Medulla oblongata (tissue), 1 donor: Measurements from ENCODE around the gene NPC1L1.
A peak's percentile ranks its signal among the peaks of the same experiment; 100 is the strongest.
"Not testable (repeated sequence)": the region's sequence is repeated elsewhere in the genome, so short reads cannot be mapped to it uniquely, and the experiment has no call there.

Source experiments
- DNase-seq: peaks from one replicate; pipeline ENCODE4 v3.0.0-alpha.2; 2015; ENCODE audit errors: extremely low spot score

Gene NPC1L1

GRCh38 chr7:44565795-44566559 is 24.8 kb upstream of the NPC1L1 start:
- DNase-seq, result no peak

DNA sequence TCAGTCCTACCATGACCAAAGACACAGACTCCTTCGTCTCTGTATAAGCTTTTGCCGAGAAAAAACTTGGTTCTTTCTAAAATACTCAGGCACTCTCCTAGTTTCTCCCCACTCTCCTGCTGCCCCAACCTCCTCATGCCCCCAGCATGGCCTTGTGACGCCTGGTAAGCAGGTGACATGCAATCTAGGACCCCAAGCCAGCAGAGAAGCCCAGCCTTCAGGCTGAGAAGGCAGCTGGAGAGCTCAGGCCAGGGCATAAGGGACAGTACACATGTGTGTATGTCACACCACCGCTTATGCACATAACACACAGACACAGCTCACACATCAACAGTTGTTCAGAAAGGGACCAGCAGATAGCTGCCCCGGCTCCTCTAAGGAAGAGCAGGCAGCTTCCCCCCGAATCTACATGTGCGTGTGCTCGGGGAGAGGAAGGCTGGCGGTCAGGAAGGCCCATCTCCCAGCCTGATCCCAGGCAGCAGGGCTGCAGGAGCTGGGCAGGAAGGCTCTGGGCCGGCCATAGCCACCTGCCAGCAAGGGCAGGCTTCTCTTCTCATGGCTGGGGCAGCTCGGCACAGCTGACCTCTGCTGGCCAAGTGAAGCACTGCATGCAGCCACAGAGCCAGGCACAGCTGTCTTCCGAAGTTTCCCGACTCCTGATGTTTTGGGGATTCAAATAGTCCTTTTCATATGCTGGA is 24.1 kb upstream of the NPC1L1 start:
- DNase-seq, result peak; percentile 75

GRCh38 chr7:44564606-44565005 is 23.5 kb upstream of the NPC1L1 start:
- no peak for DNase-seq

- DNase-seq, result no peak
These were observed 22.1 kb upstream of the NPC1L1 start for GRCh38 chr7:44563171-44563679.

GRCh38 chr7:44562622-44562962 is 21.5 kb upstream of the NPC1L1 start:
- DNase-seq, result not testable (repeated sequence)

- DNase-seq, result no peak
These were observed 21.0 kb upstream of the NPC1L1 start for GRCh38 chr7:44561962-44562621.

- no peak for DNase-seq
These were observed 20.4 kb upstream of the NPC1L1 start for GRCh38 chr7:44561481-44561880.

DNA sequence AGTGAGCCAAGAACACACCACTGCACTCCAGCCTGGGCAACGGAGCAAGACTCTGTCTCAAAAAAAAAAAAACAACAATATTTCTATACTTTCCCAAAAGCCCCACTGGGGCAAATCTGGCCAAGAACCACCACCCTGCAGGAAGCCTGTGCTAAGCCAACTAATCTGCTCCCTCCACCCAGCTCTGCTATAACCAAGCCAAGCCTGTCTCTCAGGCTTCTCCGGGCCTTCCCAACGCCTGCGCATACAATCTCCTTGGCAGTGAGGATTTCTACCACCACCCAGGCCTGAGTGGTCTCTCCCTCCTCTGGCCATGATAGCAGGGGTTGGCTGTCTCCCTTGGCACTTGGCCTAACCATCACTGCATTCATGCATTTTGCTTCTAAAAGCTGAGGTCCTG is 18.4 kb upstream of the NPC1L1 start:
- DNase-seq, result no peak

DNA sequence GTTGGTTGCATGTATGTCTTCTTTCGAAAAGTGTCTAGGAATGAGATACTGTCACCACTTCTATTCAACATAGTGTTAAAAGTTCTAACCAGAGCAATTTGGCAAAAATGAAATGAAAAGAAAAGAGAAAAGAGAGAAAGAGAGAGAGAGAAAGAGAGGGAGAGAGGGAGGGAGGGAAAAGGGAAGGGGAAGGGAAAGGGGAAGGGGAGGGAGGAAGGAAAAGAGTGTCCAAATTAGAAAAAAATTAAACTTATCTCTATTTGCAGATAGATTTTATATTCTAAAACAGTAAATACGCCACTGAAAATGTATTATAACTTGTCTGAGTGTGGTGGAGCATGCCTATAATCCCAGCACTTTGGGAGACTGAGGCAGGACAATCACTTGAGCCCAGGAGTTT is 16.4 kb upstream of the NPC1L1 start:
- no peak for DNase-seq

GRCh38 chr7:44555350-44555749 is 14.2 kb upstream of the NPC1L1 start:
- DNase-seq, result no peak

DNA sequence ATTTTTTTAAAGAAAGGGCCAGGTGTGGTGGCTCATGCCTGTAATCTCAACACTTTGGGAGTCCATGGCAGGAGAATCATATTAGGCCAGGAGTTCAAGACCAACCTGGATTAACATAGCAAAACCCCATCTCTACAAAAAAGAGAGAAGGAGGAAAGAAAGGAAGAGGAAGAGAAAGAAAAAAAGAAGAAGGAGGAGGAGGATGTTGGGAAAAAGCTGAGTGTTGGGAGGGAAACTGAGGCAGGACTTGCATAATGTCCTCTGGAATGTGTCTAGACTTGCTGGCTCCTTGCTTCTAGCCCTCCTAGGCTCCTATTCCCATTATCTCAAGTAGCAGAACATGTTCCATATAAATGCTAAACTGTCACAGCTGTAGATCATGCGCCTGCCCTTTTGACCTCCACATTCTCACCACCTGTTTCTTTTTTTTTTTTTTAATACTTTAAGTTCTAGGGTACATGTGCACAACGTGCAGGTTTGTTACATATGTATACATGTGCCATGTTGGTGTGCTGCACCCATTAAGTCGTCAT is 11.4 kb upstream of the NPC1L1 start:
- not testable (repeated sequence) for DNase-seq

GRCh38 chr7:44549457-44549856 is 8.3 kb upstream of the NPC1L1 start:
- no peak for DNase-seq

DNA sequence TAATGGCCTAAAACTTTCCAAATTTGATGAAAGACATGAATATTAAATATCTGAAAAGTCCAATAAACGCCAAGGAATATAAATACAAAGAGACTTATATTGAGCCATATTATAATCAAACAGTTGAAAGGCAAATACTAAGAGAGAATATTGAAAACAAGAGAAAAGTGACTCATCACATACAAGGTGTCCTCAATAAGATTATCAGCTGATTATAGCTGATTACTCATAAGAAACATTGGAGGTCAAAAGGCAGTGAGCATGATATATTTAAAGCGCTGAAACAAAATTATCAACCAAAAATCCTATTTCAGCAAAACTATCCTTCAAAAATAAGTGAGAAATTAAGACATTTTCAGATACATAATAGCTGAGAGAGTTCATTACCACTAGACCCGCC is 7.8 kb upstream of the NPC1L1 start:
- no peak for DNase-seq

DNA sequence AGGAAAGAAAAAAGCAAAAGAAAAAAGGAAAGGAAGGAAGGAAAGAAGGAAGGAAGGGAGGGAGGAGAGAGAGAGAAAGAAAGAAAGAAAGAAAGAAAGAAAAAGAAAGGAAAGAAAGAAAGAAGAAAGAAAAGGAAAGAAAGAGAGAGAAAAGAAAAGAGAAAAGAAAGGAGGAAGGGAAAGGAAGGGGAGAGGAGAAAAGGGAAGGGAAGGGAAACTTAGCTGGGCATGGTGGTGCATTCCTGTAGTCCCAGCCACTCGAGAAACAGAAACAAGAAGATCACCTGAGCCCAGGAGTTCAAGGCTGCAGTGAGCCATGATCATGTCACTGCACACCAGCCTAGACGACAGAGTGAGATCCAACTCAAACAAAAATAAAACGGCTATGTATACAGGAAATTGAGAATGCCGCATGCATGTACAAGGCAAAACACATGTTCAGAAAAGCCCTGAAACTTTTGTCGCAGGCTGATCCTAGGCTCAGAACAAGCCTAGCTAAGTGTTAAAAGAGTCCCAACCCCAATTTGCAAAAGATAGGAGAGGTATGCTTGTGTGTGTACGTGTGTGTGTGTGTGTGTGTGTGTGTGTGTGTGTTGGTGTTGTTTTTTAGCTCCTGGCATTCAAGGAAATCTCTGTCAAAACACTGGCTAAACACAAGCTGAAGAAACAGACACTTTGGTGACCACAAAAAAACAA is 6.6 kb upstream of the NPC1L1 start:
- no peak for DNase-seq

- no peak for DNase-seq
These were observed 913 bp upstream of the NPC1L1 start for GRCh38 chr7:44541876-44542610.

- DNase-seq, result no peak
These were observed 520 bp downstream of the NPC1L1 start for GRCh38 chr7:44540592-44541027.

DNA sequence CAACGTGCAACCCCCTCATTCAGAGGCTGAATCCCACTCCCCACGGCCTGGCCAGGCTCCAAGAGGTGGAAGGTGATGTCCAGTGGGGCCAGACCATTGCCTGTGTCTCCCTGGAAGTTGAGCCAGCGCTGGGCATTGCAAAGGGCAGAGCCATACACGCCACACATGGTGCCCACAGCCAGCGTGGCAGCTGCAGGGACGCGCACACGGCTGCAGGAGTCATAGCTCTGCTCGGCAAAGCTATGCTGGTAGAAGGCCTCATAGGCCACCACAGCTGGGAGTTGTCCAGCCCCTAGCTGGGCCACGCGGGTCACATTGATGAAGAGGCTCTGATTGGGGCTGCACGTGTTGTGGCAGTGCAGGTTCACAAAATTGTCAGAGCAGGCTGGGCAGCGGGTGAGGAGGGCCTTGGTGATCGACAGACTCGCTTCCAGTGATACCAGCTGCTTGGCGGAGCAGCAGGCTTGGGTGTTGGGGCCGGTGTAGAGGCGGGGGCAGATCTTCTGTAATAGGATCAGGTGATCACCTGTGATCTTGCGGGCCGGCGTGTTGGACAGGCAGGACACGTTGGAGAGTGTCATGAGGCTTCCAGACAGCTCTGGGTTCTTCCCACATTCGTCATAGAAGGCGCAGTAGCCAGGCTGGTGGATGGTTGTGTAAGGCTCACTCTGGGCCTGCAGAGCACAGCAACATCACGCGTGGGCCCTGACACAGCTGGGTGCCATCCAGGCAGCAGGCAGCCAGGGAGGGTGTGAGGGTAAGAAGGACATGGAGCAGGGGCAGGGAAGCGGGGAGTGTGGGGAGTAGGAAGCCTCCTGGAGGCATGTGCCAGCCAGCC is 1.2 kb downstream of the NPC1L1 start:
- no peak for DNase-seq

DNA sequence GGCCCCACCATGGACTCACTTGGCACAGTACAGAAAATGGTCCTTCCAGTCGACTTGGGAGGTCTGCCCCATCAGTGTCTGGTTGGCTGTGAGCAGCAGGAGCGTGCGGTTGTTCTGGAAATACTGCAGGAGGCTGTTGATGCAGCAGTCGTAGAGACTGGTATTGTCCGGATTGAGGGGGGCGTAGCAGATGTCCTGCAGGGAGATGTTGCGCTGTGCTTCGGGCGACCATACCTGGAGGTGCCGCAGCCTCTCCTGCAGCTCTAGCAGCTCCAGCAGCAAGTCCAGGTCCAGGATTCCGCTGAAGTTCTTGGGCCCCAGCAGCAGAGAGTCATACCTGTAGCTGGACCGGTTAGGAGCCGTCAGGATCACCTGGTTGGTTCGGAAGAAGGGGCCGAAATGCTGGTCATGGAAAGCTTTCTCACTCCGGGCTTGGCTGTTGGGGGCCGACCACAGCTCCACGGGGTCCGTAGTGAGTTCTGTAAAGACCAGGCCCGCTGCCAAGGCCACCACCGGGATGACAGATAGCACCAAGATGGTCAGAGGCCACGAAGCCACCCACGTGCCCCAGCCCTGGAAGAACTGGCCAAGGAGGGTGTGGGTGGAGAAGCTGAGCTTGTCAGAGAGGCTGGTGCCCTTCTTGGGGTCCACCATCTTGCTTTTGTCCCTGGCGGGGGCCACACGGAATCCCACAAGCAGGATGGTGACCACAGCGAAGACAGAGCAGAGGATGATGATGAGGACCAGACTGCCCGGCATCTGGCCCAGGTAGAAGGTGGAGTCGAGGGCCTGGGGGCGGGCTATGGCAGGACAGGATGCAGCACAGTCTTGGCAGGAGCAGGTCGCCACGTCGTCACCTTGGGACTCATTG is 2.1 kb downstream of the NPC1L1 start:
- no peak for DNase-seq

DNA sequence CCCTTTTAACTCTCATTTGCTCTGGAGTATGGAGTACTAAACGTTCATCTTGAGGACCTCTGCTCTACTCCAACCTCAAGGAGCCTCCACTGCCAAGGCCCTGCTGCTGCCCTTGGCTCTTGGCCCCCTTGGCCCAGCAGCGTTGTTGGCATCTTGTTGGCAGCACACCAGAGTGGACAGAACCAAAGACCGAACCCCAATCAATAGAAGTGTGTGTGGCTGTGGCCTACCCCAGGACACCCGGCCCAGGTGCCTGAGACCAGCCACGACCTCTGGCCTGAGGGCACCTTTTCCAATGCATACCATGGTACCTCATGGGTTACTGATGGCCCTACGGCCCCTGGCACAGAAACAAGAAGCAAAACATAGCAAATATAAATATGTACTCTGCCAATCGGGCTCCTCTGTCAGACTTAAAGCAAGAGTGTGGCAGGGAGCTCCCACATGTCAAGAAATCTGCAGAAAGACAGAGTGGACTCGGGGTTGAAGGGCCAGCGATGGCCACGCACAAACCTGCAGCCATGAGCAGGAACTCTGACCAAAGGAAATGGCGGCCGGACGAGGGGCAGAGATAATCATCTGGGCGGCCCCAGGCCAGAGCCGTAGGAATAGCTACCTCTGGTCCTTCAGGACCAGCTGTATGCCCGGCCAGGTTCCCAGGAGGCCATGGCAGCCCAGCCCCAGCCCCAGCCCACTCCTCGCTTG is 2.9 kb downstream of the NPC1L1 start:
- DNase-seq, result no peak
